GM18517 (cell line): ENCODE data around the gene TMCC2.
A peak's percentile ranks its signal among the peaks of the same experiment; 100 is the strongest.
"Not testable (repeated sequence)": the region's sequence is repeated elsewhere in the genome, so short reads cannot be mapped to it uniquely, and the experiment has no call there.

Source experiments
- ATAC-seq: cut with Tn5 transposase; IDR thresholded peaks from one replicate; pipeline ENCODE4 v1.9.1; 2021; ENCODE audit warnings: mild to moderate bottlenecking, moderate library complexity; ENCODE audit not compliant: unreplicated experiment

TMCC2 gene

GRCh38 chr1:205211839-205212536 lies 15.8 kb upstream of the TMCC2 start:
- ATAC-seq: peak; percentile 11

GRCh38 chr1:205214756-205215155 lies 13.0 kb upstream of the TMCC2 start:
- no peak for ATAC-seq

DNA sequence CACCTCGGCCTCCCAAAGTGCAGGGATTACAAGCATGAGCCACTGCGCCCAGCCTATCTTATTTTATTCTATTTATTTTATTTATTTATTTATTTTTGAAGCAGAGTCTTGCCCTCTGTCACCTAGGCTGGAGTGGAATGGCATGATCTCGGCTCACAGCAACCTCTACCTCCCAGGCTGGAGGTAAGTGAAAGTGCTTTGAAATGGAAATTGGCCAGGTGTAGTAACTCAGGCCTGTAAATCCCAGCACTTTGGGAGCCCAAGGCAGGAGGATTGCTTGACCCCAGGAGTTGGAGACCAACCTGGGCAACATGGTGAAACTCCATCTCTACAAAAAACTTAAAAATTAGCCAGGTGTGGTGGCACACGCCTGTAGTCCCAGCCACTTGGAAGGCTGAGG lies 11.2 kb upstream of the TMCC2 start:
- ATAC-seq: no peak

DNA sequence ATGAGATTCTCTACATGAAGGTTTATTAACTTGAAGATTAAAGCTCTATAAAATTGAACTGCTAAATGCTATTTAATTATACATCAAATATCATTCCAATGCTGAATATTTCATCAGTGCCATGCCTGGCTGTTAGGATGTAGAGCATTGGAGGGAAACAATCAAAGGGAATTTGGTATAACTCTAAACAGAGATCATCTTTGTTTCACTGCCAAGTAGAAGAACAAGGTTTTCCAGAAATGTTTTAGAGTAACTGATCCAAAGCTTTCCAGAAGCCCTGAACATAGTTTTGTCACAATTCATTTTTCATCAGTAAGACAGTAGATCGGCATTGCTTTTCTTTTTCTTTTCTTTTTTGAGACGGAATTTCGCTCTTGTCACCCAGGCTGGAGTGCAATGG lies 10.3 kb upstream of the TMCC2 start:
- ATAC-seq: no peak

DNA sequence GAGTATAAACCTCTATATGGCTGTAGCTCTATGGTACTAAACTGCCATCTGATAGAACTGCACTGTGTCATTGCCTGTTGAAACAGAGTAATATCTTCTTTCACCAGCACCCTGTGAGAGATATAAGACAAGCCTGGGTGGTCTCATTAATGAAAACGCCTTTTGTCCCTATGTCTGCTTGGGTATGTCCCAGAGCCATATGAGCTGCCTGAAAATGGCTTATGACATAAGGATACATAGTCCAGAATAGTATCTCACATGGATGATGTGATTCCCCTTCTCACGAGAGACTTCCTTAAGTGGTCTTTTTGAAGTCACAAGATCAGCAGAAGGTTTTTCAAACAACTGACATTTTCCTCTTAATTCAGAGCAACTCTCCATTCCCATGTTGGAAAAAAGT lies 7.3 kb upstream of the TMCC2 start:
- ATAC-seq: no peak

GRCh38 chr1:205224736-205225135 lies 3.0 kb upstream of the TMCC2 start:
- no peak for ATAC-seq

GRCh38 chr1:205225901-205226765 lies 1.6 kb upstream of the TMCC2 start:
- no peak for ATAC-seq

GRCh38 chr1:205226868-205227583 lies 720 bp upstream of the TMCC2 start:
- ATAC-seq: no peak

DNA sequence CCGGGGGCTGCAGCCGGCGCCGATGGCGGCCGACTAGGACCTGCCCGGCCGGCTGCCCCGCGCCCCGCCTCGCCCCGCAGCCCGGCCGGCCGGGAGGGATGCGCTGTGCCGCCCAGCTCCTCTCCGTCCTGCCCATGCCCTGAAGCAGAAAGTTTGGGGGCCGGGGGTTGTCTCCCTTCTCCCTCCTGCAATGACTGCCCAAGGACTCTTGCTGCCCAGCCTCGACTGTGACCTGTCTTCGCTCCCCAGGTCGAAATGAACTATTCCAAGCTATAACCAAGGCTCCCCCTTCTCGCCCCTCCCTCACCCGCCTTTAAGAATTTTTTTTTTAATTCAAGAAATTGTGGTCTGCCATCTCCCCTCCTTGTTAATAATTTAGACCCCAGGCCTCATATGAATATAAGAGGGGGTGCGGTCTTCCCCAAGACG lies 361 bp downstream of the TMCC2 start:
- no peak for ATAC-seq

- no peak for ATAC-seq
These were observed 1.7 kb downstream of the TMCC2 start for GRCh38 chr1:205229399-205229871.

DNA sequence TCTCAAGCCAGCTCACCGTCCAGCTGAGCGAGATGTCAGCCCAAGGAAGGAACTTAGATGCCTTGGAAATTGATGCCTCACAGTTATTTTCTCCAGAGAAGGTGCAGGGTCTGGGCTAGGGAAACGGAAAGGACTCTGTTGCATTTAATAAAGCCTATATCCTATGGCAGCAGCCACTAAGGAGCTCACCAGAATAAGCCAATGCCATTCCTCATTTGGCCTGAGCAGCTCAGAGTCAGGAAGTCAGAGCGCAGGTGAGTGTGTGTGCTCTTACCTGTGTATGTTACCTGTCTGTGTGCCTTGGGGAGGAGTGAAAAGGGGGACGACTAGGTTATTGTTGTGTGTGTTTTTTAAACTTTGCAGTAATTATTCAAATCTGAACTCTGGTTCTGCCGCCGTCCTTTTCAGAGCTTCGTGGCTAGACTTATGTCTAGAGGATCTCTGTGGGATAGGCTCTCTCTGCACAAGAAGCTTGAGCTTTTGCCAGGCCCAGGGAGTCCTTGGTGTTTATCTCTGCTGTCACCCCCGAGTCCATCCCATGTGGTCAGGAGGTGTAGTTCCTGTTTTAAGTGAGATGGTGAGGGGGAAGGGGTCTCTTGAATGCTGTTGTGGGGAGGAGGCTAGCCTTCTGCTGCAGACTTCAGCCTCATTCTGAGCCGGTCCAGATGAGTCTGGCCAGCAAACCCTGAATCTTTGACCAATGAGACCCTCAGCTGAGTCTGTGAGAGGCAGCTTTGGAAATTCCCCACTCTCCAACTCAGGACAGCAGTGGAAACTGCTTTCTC lies 2.4 kb downstream of the TMCC2 start:
- no peak for ATAC-seq

DNA sequence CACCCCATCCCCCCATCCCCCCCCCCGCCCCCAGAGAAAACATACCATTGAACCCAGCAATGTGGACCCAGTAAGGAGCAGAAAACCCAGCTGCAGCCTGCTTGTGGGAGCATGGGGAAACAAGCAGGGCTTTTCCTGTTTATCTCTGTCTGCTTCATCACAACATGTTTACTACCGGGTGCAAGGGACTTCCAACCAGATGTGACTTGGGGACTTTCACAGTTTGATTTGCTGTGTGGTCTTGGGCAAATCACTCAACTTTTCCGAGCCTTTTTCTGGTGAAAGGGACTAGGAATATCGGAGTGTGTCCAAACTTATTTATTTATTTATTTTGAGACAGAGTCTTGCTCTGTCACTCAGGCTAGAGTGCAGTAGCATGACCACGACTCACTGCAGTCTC lies 3.2 kb downstream of the TMCC2 start:
- no peak for ATAC-seq

GRCh38 chr1:205232127-205232820 lies 4.5 kb downstream of the TMCC2 start:
- no peak for ATAC-seq

GRCh38 chr1:205232945-205233397 lies 5.2 kb downstream of the TMCC2 start:
- ATAC-seq: no peak

- ATAC-seq: not testable (repeated sequence)
These were observed 6.2 kb downstream of the TMCC2 start for GRCh38 chr1:205233986-205234385.

DNA sequence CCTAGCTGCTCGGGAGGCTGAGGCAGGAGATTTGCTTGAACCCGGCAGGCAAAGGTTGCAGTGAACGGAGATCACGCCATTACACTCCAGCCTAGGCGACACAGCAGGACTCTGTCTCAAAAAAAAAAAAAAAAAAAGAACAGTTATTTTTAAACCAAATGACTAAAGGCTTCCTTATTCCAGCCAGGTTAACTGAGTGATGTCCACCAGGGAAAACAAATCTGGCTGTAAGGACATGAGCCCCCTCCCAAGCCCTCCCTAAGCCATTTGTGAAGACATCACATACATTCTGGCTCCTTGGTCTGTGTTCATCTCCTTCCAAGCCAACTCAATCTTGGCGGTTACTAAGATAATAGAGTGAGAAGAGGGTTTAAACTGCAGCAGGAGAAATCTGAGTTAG lies 8.2 kb downstream of the TMCC2 start:
- ATAC-seq: no peak

- ATAC-seq: no peak
These were observed 8.8 kb downstream of the TMCC2 start for GRCh38 chr1:205236526-205236925.

GRCh38 chr1:205236951-205237475 lies 9.3 kb downstream of the TMCC2 start:
- ATAC-seq: no peak

- no peak for ATAC-seq
These were observed 10.1 kb downstream of the TMCC2 start for GRCh38 chr1:205237526-205238484.
